ENCODE data around the gene CAMTA1.

- TF ChIP-seq, protein P1, sequence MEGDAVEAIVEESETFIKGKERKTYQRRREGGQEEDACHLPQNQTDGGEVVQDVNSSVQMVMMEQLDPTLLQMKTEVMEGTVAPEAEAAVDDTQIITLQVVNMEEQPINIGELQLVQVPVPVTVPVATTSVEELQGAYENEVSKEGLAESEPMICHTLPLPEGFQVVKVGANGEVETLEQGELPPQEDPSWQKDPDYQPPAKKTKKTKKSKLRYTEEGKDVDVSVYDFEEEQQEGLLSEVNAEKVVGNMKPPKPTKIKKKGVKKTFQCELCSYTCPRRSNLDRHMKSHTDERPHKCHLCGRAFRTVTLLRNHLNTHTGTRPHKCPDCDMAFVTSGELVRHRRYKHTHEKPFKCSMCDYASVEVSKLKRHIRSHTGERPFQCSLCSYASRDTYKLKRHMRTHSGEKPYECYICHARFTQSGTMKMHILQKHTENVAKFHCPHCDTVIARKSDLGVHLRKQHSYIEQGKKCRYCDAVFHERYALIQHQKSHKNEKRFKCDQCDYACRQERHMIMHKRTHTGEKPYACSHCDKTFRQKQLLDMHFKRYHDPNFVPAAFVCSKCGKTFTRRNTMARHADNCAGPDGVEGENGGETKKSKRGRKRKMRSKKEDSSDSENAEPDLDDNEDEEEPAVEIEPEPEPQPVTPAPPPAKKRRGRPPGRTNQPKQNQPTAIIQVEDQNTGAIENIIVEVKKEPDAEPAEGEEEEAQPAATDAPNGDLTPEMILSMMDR (conservative IDR thresholded peaks at IDR 0.05; ENCODE audit: low read length) = no peak
- TF ChIP-seq EZH2phosphoT487 (IDR thresholded peaks at IDR 0.05; ENCODE audit: borderline replicate concordance, low read depth, low read length) = no peak
Measured at GRCh38 chr1:6905331-6905730, 120.1 kb downstream of the CAMTA1 start.
